IMR-90 (cell line): Measurements from ENCODE around the gene LMO4. TPM values are rescaled to one million over a fixed set of nuclear protein-coding genes. Genes with fewer than 3 reads are reported as not detected.

Experiments used
- ATAC-seq: fragments of 200-7000 bp; cut with Tn5 transposase; 2 replicates; pipeline ENCODE4 v1.9.1; 2020; ENCODE audit warnings: low read depth, mild to moderate bottlenecking, moderate library complexity
- BruUV-seq: library from RNA; stranded (reverse); fragments of 400-500 nt; replicated peaks from 2 replicates; lab custom pipeline; 2021; lab: Mats Ljungman, UMichigan
- CTCF ChIA-PET: fragments of 300-600 bp; formaldehyde crosslinking; extraction: SDS; loops from one replicate; lab custom pipeline; 2021; ENCODE audit warnings: antibody characterized with exemption; lab: Yijun Ruan, JAX
- POLR2A ChIA-PET: fragments of 300-600 bp; sonication (Branson Sonifier 250); formaldehyde crosslinking; loops from one replicate; lab custom pipeline; 2022; ENCODE audit warnings: antibody characterized with exemption; ENCODE audit not compliant: unreplicated experiment; lab: Charles Lee
- DNase-seq: peaks from one replicate; pipeline ENCODE4 v3.0.0; 2013
- H2AFZ ChIP-seq: replicated peaks from 2 replicates; pipeline ENCODE3; 2013; ENCODE audit warnings: low read length, mild to moderate bottlenecking; ENCODE audit not compliant: poor library complexity
- H2AK5ac ChIP-seq: 2 replicates; pipeline ENCODE4 v1.6.1; 2013; ENCODE audit warnings: low read depth, low read length, inconsistent platforms
- H2AK9ac ChIP-seq: replicated peaks from 2 replicates; pipeline ENCODE3; 2013; ENCODE audit warnings: mild to moderate bottlenecking, low read depth, low read length, moderate library complexity; ENCODE audit not compliant: poor library complexity
- H2BK120ac ChIP-seq: 2 replicates; pipeline ENCODE4 v1.6.1; 2013; ENCODE audit warnings: low read depth, low read length, inconsistent platforms
- H2BK15ac ChIP-seq: 3 replicates; pipeline ENCODE4 v1.6.1; 2013; ENCODE audit warnings: low read depth, low read length, inconsistent platforms
- H2BK20ac ChIP-seq: 2 replicates; pipeline ENCODE4 v1.6.1; 2013; ENCODE audit warnings: low read depth, mild to moderate bottlenecking, inconsistent platforms, low read length, moderate library complexity
- H2BK5ac ChIP-seq: 2 replicates; pipeline ENCODE4 v1.6.1; 2013; ENCODE audit warnings: mild to moderate bottlenecking, low read depth, low read length, inconsistent platforms; ENCODE audit not compliant: poor library complexity, severe bottlenecking
- H3K14ac ChIP-seq: replicated peaks from 2 replicates; pipeline ENCODE4 v1.6.1; 2013; ENCODE audit warnings: low read depth, low read length, inconsistent platforms
- H3K18ac ChIP-seq: 2 replicates; pipeline ENCODE4 v1.6.1; 2013; ENCODE audit warnings: low read depth, low read length, control low read depth
- H3K23ac ChIP-seq: 2 replicates; pipeline ENCODE4 v1.6.1; 2013; ENCODE audit warnings: low read depth, low read length, inconsistent platforms
- H3K27ac ChIP-seq: 2 replicates; pipeline ENCODE4 v1.5.1; 2013; ENCODE audit warnings: mild to moderate bottlenecking, control low read depth, low read length; ENCODE audit not compliant: insufficient read depth
- H3K27me3 ChIP-seq: 2 replicates; pipeline ENCODE4 v1.6.1; 2013; ENCODE audit warnings: low read length; ENCODE audit not compliant: control insufficient read depth, insufficient read depth
- H3K36me3 ChIP-seq: 2 replicates; pipeline ENCODE4 v1.6.1; 2013; ENCODE audit warnings: low read length, mixed read lengths; ENCODE audit not compliant: control insufficient read depth, insufficient read depth
- H3K4ac ChIP-seq: 2 replicates; pipeline ENCODE4 v1.6.1; 2013; ENCODE audit warnings: low read depth, low read length, inconsistent platforms
- H3K4me1 ChIP-seq: 2 replicates; pipeline ENCODE4 v1.6.1; 2013; ENCODE audit warnings: low read length, mixed read lengths; ENCODE audit not compliant: control insufficient read depth, insufficient read depth
- H3K4me2 ChIP-seq: 2 replicates; pipeline ENCODE4 v1.6.1; 2013; ENCODE audit warnings: low read depth, mild to moderate bottlenecking, control low read depth, low read length, moderate library complexity
- H3K4me3 ChIP-seq: 2 replicates; pipeline ENCODE4 v1.5.1; 2013; ENCODE audit warnings: low read depth, mild to moderate bottlenecking, control low read depth, low read length, moderate library complexity; ENCODE audit not compliant: insufficient read depth
- H3K56ac ChIP-seq: 2 replicates; pipeline ENCODE4 v1.6.1; 2013; ENCODE audit warnings: low read length, inconsistent platforms; ENCODE audit not compliant: insufficient read depth; ENCODE audit errors: extremely low read depth
- H3K79me1 ChIP-seq, 2 experiments: 2 replicates each; pipeline ENCODE4 v1.6.1; 2013; ENCODE audit warnings: low read length in 2 of 2, inconsistent platforms in 1 of 2, low read depth in 1 of 2
- H3K9ac ChIP-seq: 2 replicates; pipeline ENCODE4 v1.6.1; 2013; ENCODE audit warnings: low read depth, low read length, control low read depth
- H3K9me1 ChIP-seq: 2 replicates; pipeline ENCODE4 v1.6.1; 2013; ENCODE audit warnings: low read length, inconsistent platforms; ENCODE audit not compliant: insufficient read depth
- H3K9me3 ChIP-seq: 2 replicates; pipeline ENCODE4 v1.6.1; 2013; ENCODE audit warnings: low read length; ENCODE audit not compliant: control insufficient read depth, insufficient read depth
- H4K20me1 ChIP-seq: 2 replicates; pipeline ENCODE4 v1.6.1; 2013; ENCODE audit warnings: low read length, inconsistent platforms; ENCODE audit not compliant: insufficient read depth
- H4K5ac ChIP-seq: 2 replicates; pipeline ENCODE4 v1.6.1; 2013; ENCODE audit warnings: mild to moderate bottlenecking, low read depth, low read length, control low read depth
- H4K8ac ChIP-seq, 2 experiments: 2 replicates each; pipeline ENCODE4 v1.6.1; 2013; ENCODE audit warnings: low read depth in 2 of 2, low read length in 2 of 2, control low read depth in 1 of 2, inconsistent platforms in 1 of 2
- H4K91ac ChIP-seq: 2 replicates; pipeline ENCODE4 v1.6.1; 2013; ENCODE audit warnings: low read depth, low read length, inconsistent platforms; ENCODE audit not compliant: insufficient read depth
- BHLHE40 ChIP-seq: fragments of 150-350 bp; IDR thresholded peaks from 2 replicates; pipeline ENCODE4 v1.6.1; 2016; ENCODE audit warnings: mild to moderate bottlenecking, low read depth, low read length
- CEBPB ChIP-seq: IDR thresholded peaks from 2 replicates; pipeline ENCODE4 v1.6.1; 2012; ENCODE audit warnings: low read depth, low read length, improper control_type of control experiment
- CHD1 ChIP-seq: IDR thresholded peaks from 2 replicates; pipeline ENCODE4 v1.6.1; 2012; ENCODE audit warnings: low read depth, low read length, improper control_type of control experiment
- FOS ChIP-seq: fragments of 150-350 bp; IDR thresholded peaks from 2 replicates; pipeline ENCODE4 v1.6.1; 2016; ENCODE audit warnings: low read depth, low read length
- MAFK ChIP-seq: IDR thresholded peaks from 2 replicates; pipeline ENCODE4 v1.6.1; 2012; ENCODE audit warnings: low read depth, low read length, improper control_type of control experiment
- MAZ ChIP-seq: IDR thresholded peaks from 2 replicates; pipeline ENCODE4 v1.6.1; 2012; ENCODE audit warnings: low read depth, mild to moderate bottlenecking, low read length, improper control_type of control experiment, moderate library complexity, borderline replicate concordance
- MXI1 ChIP-seq: IDR thresholded peaks from 2 replicates; pipeline ENCODE4 v1.6.1; 2012; ENCODE audit warnings: low read depth, mild to moderate bottlenecking, low read length, moderate library complexity, borderline replicate concordance
- NFE2L2 ChIP-seq: fragments of 150-350 bp; IDR thresholded peaks from 2 replicates; pipeline ENCODE4 v1.6.1; 2016; ENCODE audit warnings: low read depth, mild to moderate bottlenecking, low read length
- POLR2A ChIP-seq: IDR thresholded peaks from 2 replicates; pipeline ENCODE4 v1.6.1; 2012; ENCODE audit warnings: mild to moderate bottlenecking, low read depth, low read length
- RAD21 ChIP-seq: IDR thresholded peaks from 2 replicates; pipeline ENCODE4 v1.6.1; 2012; ENCODE audit warnings: low read length, improper control_type of control experiment
- RCOR1 ChIP-seq: IDR thresholded peaks from 2 replicates; pipeline ENCODE4 v1.6.1; 2012; ENCODE audit warnings: mild to moderate bottlenecking, low read length, improper control_type of control experiment; ENCODE audit not compliant: insufficient replicate concordance
- RFX5 ChIP-seq: IDR thresholded peaks from 2 replicates; pipeline ENCODE4 v1.8.0; 2012; ENCODE audit warnings: low read depth, mild to moderate bottlenecking, low read length, moderate library complexity
- SMC3 ChIP-seq: fragments of 150-350 bp; IDR thresholded peaks from 2 replicates; pipeline ENCODE4 v1.6.1; 2016; ENCODE audit warnings: low read depth, mild to moderate bottlenecking, antibody characterized with exemption, low read length, moderate library complexity
- whole genome bisulfite sequencing, 2 experiments: methylation state at CpG; one replicate each; pipeline versions ENCODE4 v1.1.5 to v1.1.7; 2013; ENCODE audit warnings: missing lambda C conversion rate in 2 of 2; ENCODE audit not compliant: insufficient read length in 1 of 2; ENCODE audit errors: extremely low coverage in 2 of 2; 5-methylcytosine and 5-hydroxymethylcytosine counted together
- dilution Hi-C: fragments of 300-500 bp; cut with HindIII; formaldehyde crosslinking; loops from one replicate; pipeline ENCODE4 v1.14.3; 2018; ENCODE audit warnings: low sequenced_read_pairs; ENCODE audit not compliant: unreplicated experiment
- in situ Hi-C: fragments of 300-500 bp; cut with MboI; formaldehyde crosslinking; loops from 3 replicates; pipeline ENCODE4 v1.14.3; 2019; ENCODE audit warnings: low sequenced_read_pairs, inconsistent platforms, mixed read lengths
- intact Hi-C: fragments of 100-400 bp; cut with micrococcal nuclease; formaldehyde crosslinking; loops from 2 replicates; pipeline ENCODE4 v1.10.0; 2022
- polyA plus RNA-seq, 3 experiments: library from polyadenylated mRNA; depleted of rRNA; stranded (reverse); fragments of >200 nt; gene quantifications; 2 replicates each; pipeline ENCODE4 v1.2.3, GENCODE V29; 2012; ENCODE audit warnings: low replicate concordance in 1 of 3
- total RNA-seq: library from RNA; depleted of rRNA; stranded (reverse); fragments of >200 nt; gene quantifications from 2 replicates; pipeline ENCODE4 v1.2.3, GENCODE V29; 2012
- TF ChIP-seq, protein P1 (sequence below): fragments of 150-350 bp; IDR thresholded peaks from 2 replicates; pipeline ENCODE4 v1.6.1; 2017; ENCODE audit warnings: mild to moderate bottlenecking, antibody characterized with exemption, low read length, low read depth
- TF ChIP-seq, protein P2 (sequence below): conservative IDR thresholded peaks from 2 replicates; pipeline ENCODE4 v1.5.1; 2012; ENCODE audit warnings: mild to moderate bottlenecking, low read depth, low read length, improper control_type of control experiment

The LMO4 gene
- total and polyA plus RNA-seq, 2 of the 4 experiments (the other 2 are of a cell fraction) = 98.9 to 109 TPM

DNA sequence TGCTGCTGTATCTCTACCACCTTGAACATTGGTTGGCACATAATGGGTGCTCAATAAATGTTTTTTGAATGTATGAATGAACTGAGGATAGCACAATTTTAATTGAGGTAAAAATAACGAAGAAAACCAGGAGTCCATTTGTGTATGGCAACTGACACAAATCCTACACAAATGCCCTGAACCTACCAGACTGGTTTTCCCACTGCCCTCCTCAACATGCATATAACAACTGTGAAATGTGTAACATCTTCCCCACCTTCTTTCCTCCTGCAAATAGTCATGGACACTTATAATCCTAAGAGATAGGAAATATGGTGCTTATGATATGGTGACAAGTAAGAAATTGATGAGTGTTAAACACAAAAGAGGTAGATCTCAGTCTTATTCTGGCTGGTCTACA lies 9.9 kb upstream of the LMO4 start:
- ChIA-PET CTCF (no interaction called here), POLR2A (no interaction called here)
- Histone ChIP-seq H3K4ac (no peak overlapping the region), H3K18ac (no peak overlapping the region), H2BK20ac (no peak overlapping the region), H3K9ac (no peak overlapping the region), H2BK15ac (no peak overlapping the region), H4K20me1 (no peaks in the 10 kb centered on the region), H4K8ac (no peak overlapping the region), H2AK5ac (no peak overlapping the region), H3K4me2 (no peak overlapping the region), H3K9me1 (no peaks in the 10 kb centered on the region), H2BK5ac (no peak overlapping the region), H3K4me1 (no peaks in the 10 kb centered on the region), H3K23ac (no peak overlapping the region), H3K9me3 (no peaks in the 10 kb centered on the region), H2BK120ac (no peak overlapping the region), H2AK9ac (no peak overlapping the region), H3K56ac (no peak overlapping the region), H3K14ac (no peak overlapping the region), H3K36me3 (no peaks in the 10 kb centered on the region), H3K4me3 (no peak overlapping the region), H2AFZ (no peak overlapping the region), H3K27ac (no peak overlapping the region), H3K79me1 (no peaks in the 10 kb centered on the region), H4K5ac (no peak overlapping the region), H4K91ac (no peak overlapping the region), H3K27me3 (peaks cover 10% of the 10 kb centered on the region)
- no CpG with 5 or more reads among the region's 1 CpG for WGBS, 2 experiments
- DNase-seq (no peak), ATAC-seq (no peak)
- intact Hi-C loops (no loop called here), dilution Hi-C loops (no loop called here), in situ Hi-C loops (no loop called here)
- no peak for TF ChIP-seq RAD21
- no peak for TF ChIP-seq MAFK
- TF ChIP-seq MXI1 = no peak
- TF ChIP-seq CHD1 = no peak
- no peak for TF ChIP-seq NFE2L2
- no peak for TF ChIP-seq BHLHE40
- TF ChIP-seq, protein P1, sequence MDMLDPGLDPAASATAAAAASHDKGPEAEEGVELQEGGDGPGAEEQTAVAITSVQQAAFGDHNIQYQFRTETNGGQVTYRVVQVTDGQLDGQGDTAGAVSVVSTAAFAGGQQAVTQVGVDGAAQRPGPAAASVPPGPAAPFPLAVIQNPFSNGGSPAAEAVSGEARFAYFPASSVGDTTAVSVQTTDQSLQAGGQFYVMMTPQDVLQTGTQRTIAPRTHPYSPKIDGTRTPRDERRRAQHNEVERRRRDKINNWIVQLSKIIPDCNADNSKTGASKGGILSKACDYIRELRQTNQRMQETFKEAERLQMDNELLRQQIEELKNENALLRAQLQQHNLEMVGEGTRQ = no peak
- TF ChIP-seq FOS = no peak
- TF ChIP-seq, protein P2, sequence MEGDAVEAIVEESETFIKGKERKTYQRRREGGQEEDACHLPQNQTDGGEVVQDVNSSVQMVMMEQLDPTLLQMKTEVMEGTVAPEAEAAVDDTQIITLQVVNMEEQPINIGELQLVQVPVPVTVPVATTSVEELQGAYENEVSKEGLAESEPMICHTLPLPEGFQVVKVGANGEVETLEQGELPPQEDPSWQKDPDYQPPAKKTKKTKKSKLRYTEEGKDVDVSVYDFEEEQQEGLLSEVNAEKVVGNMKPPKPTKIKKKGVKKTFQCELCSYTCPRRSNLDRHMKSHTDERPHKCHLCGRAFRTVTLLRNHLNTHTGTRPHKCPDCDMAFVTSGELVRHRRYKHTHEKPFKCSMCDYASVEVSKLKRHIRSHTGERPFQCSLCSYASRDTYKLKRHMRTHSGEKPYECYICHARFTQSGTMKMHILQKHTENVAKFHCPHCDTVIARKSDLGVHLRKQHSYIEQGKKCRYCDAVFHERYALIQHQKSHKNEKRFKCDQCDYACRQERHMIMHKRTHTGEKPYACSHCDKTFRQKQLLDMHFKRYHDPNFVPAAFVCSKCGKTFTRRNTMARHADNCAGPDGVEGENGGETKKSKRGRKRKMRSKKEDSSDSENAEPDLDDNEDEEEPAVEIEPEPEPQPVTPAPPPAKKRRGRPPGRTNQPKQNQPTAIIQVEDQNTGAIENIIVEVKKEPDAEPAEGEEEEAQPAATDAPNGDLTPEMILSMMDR = no peak
- TF ChIP-seq POLR2A = no peak
- TF ChIP-seq MAZ = no peak
- no peak for TF ChIP-seq SMC3
- no peak for TF ChIP-seq RFX5
- TF ChIP-seq CEBPB = no peak
- no peak for TF ChIP-seq RCOR1
- no TSS peak for BruUV-seq
